Activated T-cell treated with anti-CD3 and anti-CD28 coated beads, Interleukin-2, amount 50 U/mL, for 4 hours (primary cell): ENCODE results near the gene SMIM36. TPM values are rescaled to one million over a fixed set of nuclear protein-coding genes. Genes with fewer than 3 reads are reported as not detected.
"Not testable (repeated sequence)": the region's sequence is repeated elsewhere in the genome, so short reads cannot be mapped to it uniquely, and the experiment has no call there.

ENCODE experiments used
- ATAC-seq, 2 donors: fragments of 200-7000 bp; cut with Tn5 transposase; one replicate each; pipeline ENCODE4 v1.10.0; 2021
- DNase-seq: peaks from one replicate; pipeline ENCODE4 v3.0.0-alpha.2; 2020
- H3K27me3 Mint-ChIP-seq: one replicate; pipeline ENCODE4 v1.8.0; 2021; ENCODE audit warnings: low read depth, mixed read lengths
- H3K36me3 Mint-ChIP-seq: one replicate; pipeline ENCODE4 v1.8.0; 2022; ENCODE audit warnings: mixed read lengths; ENCODE audit not compliant: insufficient read depth
- H3K4me1 Mint-ChIP-seq: one replicate; pipeline ENCODE4 v1.8.0; 2021; ENCODE audit warnings: low read depth, mixed read lengths
- H3K4me3 Mint-ChIP-seq: one replicate; pipeline ENCODE4 v1.8.0; 2021; ENCODE audit warnings: mild to moderate bottlenecking, moderate library complexity, mixed read lengths
- H3K9me3 Mint-ChIP-seq: one replicate; pipeline ENCODE4 v1.8.0; 2021; ENCODE audit warnings: mixed read lengths
- total RNA-seq, 3 donors: library from RNA; stranded (reverse); gene quantifications; one replicate each; pipeline ENCODE4 v1.2.1, GENCODE V29; 2021

The SMIM36 gene
- total RNA-seq, 3 donors from 2014 or later, result not detected

DNA sequence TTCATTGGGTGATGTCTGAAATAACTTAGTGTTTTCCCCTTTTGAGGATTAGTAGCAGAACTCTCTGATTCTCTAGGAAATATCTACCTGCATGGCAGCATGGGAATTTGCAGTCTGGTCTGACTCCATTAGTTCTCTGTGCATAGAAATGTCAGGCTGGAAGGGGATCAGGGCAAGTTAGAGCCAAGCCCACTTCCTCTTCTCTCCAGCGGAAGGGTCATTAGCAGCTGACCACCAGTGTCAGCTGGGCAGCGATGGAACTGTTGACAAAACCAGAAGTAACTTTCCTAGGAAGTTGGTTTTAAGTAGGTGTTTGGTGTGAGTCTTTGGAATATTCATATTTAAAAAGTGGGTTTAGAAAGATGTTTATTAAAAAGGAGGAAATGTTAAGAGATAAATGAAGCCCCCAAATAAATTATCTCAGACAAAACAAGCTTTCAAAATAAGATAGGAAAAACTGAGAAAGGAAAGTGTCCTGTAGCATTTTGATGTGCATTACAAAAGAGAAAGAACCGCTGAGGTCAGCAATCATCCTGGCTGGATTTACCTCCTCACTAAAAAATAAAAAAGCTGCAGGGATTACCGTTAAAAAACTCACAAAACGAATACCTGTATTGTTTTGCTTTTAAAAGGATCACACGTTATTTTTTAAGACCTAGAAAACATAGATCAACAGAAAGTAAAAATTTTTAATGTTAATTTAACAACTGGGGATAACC, 57.3 kb downstream of the SMIM36 start:
- Mint-ChIP-seq H3K4me1 (peaks cover 10% of the 10 kb centered on the region), H3K36me3 (no peaks in the 10 kb centered on the region), H3K4me3 (no peak overlapping the region), H3K9me3 (no peaks in the 10 kb centered on the region), H3K27me3 (peaks cover 11% of the 10 kb centered on the region)
- no peak for ATAC-seq
- DNase-seq, result no peak

DNA sequence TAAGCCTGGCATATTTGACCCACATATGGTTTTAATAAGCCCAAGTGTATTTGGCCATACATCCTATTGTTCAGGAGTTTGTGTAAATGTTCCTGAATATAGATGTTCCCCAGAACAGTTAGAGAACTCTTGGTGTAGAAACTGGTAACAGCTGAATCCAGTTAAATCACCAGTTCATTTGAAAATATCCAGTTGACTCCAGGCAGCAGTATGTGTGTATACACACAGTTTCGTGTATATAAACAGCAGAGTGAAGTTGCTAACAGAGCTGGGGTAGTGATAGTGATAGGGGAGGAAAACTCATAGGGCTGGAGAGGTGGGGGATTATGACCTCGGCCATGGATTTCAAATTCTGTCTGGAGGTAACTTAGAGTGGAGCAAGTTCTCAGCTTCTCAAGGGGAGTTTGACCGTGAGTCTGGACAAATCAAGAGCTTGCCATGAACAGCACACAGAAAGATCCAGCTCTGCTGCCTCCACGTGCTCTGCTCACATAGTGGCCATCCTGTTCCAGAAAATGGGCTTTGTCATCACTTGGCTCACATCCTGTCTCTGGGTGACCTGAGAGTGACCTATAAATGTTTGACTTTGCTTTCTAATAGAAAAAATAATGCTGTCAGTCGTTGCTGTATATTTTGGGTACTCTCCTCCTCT, 59.0 kb downstream of the SMIM36 start:
- DNase-seq (no peak), ATAC-seq (no peak)
- H3K4me3 Mint-ChIP-seq, result no peak overlapping the region
- H3K4me1 Mint-ChIP-seq, result peaks cover 4% of the 10 kb centered on the region
- no peaks in the 10 kb centered on the region for H3K9me3 Mint-ChIP-seq
- peaks cover 20% of the 10 kb centered on the region for H3K27me3 Mint-ChIP-seq
- no peaks in the 10 kb centered on the region for H3K36me3 Mint-ChIP-seq

DNA sequence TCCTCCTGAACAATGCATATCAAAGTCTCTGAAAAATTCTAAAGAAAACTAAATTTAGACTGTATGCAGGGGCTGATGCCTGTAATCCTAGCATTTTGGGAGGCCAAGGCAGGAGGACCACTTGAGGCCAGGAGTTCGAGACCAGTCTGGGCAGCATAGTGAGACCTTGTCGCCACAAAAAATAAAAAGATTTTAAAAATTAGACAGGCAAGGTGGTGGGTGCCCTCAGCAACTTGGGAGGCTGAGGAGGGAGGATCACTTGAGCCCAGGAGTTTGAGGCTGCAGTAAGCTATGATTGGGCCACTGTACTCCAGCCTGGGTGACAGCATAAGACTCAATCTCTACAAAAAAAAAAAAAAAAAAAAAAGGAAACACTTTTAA, 59.5 kb downstream of the SMIM36 start:
- ATAC-seq (no peak), DNase-seq (no peak)
- no peak overlapping the region for H3K4me3 Mint-ChIP-seq
- H3K27me3 Mint-ChIP-seq, result peaks cover 20% of the 10 kb centered on the region
- H3K36me3 Mint-ChIP-seq, result no peaks in the 10 kb centered on the region
- H3K4me1 Mint-ChIP-seq, result peaks cover 4% of the 10 kb centered on the region
- H3K9me3 Mint-ChIP-seq, result no peaks in the 10 kb centered on the region

DNA sequence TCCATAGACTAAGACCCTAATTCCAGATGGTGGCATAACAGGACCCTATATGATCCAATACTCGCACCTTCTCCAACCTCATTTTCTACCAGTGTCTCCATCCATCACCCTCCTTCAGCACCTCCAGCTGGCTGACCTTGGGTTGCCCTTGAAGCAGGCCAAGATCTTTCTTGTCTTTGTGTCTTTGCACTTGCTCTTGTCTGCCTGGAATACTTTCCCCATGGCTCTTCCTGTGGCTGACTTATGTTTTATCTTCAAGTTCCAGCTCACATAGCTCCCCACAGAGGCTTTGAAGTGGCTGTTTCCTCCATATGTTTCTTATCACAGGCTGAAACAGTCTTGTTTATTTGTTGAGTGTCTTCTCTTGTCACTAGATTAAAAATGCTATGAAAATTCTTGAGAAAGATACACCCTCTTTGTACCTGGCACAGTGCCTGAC, 60.0 kb downstream of the SMIM36 start:
- H3K27me3 Mint-ChIP-seq, result peaks cover 17% of the 10 kb centered on the region
- ATAC-seq (no peak), DNase-seq (no peak)
- H3K4me3 Mint-ChIP-seq, result no peak overlapping the region
- no peaks in the 10 kb centered on the region for H3K36me3 Mint-ChIP-seq
- no peaks in the 10 kb centered on the region for H3K9me3 Mint-ChIP-seq
- H3K4me1 Mint-ChIP-seq, result peaks cover 4% of the 10 kb centered on the region

DNA sequence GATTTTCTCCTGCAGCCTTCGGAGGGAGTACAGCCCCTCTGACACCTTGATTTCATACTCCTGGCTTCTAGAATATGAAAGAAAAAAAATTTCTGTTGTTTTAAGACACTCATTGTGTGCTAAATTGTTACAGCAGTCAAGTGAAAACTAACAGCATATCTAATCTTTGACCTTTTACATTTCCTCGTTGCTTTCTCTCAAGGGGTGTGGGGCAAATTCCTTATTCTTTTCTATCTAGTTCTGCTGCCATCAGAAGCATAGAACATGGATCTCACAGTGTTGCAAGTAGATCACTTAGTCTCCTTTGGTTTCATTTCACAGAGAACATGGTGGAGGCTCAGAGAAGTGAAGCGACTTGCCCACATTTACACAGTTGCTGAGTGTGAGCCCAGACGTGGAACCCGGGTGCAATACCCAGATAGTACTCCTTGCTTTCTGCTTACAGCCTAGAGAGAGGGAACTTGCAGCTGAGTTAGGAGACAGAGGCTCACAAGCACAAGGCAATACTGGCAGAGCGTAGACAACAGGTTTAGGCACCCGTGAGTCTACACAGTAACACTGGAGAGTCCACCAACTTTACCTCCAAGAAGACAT, 60.9 kb downstream of the SMIM36 start:
- no peak for DNase-seq
- peaks cover 12% of the 10 kb centered on the region for H3K27me3 Mint-ChIP-seq
- no peaks in the 10 kb centered on the region for H3K9me3 Mint-ChIP-seq
- no peak for ATAC-seq
- H3K36me3 Mint-ChIP-seq, result no peaks in the 10 kb centered on the region
- peaks cover 4% of the 10 kb centered on the region for H3K4me1 Mint-ChIP-seq
- no peak overlapping the region for H3K4me3 Mint-ChIP-seq

DNA sequence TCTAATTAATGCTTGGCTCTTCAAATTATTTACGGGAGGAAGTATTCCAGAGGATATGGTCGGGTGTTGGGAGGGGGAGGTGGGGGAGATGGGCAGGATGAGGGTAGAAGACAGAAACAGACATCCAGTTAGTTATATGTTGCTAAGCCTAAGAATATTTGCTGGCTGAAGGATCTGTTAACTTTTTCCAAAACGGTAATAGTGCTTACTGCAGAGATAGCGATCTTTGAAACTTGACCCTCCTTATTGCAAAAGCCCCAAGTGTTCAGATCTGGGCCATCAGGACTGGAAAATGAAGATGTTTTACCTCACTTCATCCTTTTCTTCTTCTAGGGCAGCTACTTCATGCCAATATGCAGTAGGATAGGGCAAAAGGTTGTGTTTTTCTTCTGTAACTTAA, 62.6 kb downstream of the SMIM36 start:
- Mint-ChIP-seq H3K9me3 (no peaks in the 10 kb centered on the region), H3K27me3 (peaks cover 9% of the 10 kb centered on the region), H3K4me1 (peaks cover 4% of the 10 kb centered on the region), H3K36me3 (no peaks in the 10 kb centered on the region), H3K4me3 (no peak overlapping the region)
- ATAC-seq, result no peak
- no peak for DNase-seq

DNA sequence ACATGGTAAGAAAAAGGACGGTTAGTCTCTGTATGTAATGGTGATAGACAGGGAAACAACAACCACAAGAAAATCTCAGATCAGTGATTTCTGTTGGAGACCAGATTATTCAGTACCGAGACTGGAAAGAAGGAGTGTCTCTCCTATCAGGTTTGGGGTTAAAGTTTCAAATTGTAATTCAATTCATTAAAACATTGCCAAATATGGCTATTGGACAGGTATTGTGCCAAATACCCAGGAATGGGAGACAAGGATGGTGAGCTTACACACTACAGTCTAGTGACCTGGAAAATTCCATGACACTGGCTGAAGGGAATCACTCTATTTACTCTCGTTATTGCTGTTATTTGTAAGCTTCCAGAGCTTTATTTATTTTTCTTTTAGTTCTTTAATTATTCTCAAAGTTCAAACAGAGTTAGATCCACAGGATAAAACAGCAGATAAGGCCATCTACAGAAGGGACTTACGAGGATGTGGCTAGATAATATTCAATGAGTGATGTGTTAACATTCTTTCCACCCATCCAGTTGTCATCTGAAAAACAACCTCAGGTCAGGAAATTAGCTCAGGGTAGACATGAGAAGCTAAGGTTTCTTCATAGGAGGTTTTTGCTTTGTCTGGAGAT, 64.6 kb downstream of the SMIM36 start:
- DNase-seq, result no peak
- peaks cover 4% of the 10 kb centered on the region for H3K4me1 Mint-ChIP-seq
- H3K9me3 Mint-ChIP-seq, result no peaks in the 10 kb centered on the region
- peaks cover 8% of the 10 kb centered on the region for H3K27me3 Mint-ChIP-seq
- H3K36me3 Mint-ChIP-seq, result no peaks in the 10 kb centered on the region
- no peak for ATAC-seq
- H3K4me3 Mint-ChIP-seq, result no peak overlapping the region

DNA sequence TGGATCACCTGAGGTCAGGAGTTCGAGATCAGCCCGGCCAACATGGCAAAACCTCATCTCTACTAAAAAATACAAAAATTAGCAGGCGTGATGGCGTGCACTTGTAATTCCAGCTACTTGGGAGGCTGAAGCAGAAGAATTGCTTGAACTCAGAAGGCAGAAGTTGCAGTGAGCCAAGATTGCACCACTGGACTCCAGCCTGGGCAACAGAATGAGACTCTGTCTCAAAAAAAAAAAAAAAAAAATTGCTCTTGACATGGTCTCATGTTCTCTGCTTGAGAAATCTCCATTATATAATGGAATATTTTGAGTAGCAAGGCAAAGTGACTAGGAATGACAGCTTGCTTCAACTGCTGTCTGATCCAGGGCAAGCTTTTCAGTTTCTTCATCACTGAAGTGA, 65.2 kb downstream of the SMIM36 start:
- H3K9me3 Mint-ChIP-seq, result not testable (repeated sequence)

DNA sequence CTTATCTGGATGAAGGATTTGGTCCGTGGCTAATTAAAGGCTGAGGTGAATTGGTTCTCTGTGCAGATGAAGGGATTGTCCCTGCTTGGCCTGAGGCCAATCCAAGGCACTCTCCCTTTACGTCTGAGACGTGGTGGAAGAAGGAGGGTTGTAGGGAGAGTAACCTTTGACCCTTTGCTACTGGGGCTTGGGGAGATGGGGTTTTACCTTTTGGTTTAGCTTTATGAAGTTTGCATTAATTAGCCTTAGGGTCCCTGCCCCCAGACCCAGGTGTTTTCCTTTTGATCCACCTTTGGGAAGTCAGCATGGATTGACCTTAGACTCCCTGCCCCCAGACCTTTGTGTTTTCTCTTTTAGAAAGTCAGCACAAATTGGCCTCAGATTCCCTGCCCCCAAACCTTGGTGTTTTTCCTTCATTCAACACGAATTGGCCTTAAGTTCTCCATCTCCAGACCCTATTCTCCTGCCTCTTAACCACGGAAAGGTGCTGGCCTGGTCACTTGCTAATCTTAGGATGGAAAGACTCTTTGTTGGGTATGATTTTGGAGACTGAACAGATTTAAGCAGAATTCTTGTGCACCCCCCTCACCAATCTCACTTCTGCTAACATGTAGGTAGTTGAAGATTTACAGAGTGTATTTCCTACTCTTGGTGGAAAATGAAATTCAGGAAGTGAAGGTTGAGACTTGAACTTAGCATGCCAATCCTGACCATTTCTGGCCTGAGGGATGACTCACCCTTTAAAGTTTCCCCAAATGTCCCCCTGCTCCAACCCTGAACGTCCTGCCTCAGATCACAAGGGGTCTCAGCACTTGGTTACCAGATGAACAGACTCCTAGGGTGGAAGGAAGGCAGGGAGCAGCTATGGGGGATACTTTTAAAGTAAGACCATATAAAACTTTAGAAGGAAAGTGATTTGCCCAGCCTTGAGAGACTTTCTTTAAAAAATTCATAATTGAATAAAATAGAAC, 66.5 kb downstream of the SMIM36 start:
- Mint-ChIP-seq H3K36me3 (no peaks in the 10 kb centered on the region), H3K4me3 (no peak overlapping the region), H3K4me1 (no peaks in the 10 kb centered on the region), H3K27me3 (peaks cover 8% of the 10 kb centered on the region), H3K9me3 (no peaks in the 10 kb centered on the region)
- no peak for ATAC-seq
- no peak for DNase-seq

More for the DNA sequence above, 65.2 kb downstream of the SMIM36 start:
- H3K4me3 Mint-ChIP-seq, H3K4me1 Mint-ChIP-seq, H3K36me3 Mint-ChIP-seq, ATAC-seq, DNase-seq, H3K27me3 Mint-ChIP-seq: not testable (repeated sequence)

DNA sequence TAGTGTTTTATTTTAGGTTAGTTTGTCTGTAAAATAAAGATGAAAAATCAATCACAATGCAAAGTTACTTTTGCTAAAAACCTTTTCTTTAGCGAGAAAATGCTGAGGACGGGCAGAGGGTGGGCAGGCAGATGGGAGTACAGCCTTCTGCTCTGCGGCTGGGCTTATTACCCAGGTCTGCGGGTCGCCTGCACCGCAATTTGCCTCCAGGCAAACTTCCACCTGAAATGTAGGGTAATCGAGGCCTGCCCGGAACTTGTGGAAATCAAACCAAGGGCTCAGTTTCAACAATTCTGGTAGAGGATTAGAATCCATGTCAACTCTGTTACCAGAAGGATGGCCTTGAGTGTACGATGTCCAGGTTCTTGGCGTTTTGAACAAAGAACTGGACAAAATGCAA, 67.3 kb downstream of the SMIM36 start:
- Mint-ChIP-seq H3K4me3 (no peak overlapping the region), H3K36me3 (no peaks in the 10 kb centered on the region), H3K27me3 (peaks cover 8% of the 10 kb centered on the region), H3K4me1 (no peaks in the 10 kb centered on the region), H3K9me3 (no peaks in the 10 kb centered on the region)
- ATAC-seq (no peak), DNase-seq (no peak)

DNA sequence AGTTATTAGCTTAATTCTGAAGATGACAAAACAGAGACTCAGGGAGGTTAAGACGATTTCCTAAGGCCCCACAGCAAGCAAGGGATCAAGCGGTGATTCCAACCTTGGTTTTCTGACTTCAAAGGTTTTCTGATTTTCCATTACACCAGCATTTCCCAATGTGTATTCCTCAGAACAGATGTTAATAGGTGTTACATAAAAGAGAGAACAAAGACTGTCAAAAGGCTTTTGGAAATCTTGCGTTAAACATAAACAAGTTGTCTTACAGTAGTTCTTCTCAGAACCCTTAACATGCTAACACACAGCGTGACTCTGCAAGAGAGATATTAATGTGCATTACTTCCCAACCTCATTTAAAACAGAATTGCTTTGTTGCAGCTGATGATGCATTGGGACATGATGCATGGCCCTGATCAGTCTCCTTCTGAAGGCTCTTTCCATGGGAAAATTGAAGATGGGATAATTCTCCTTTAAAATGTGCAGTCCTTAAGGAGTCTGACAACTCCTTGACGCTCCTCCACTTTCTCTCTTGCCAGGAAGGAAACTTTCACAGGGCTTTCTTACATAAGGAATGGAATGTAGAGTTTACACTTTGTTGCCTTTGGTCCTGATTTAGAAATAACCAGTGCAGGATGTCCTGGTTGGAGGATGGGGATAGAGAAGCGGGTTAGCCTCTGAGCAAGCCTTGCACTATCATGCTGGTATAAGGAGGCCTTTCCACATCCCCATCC, 68.1 kb downstream of the SMIM36 start:
- no peaks in the 10 kb centered on the region for H3K36me3 Mint-ChIP-seq
- DNase-seq (no peak), ATAC-seq (no peak)
- no peak overlapping the region for H3K4me3 Mint-ChIP-seq
- peaks cover 5% of the 10 kb centered on the region for H3K27me3 Mint-ChIP-seq
- no peaks in the 10 kb centered on the region for H3K4me1 Mint-ChIP-seq
- no peaks in the 10 kb centered on the region for H3K9me3 Mint-ChIP-seq

DNA sequence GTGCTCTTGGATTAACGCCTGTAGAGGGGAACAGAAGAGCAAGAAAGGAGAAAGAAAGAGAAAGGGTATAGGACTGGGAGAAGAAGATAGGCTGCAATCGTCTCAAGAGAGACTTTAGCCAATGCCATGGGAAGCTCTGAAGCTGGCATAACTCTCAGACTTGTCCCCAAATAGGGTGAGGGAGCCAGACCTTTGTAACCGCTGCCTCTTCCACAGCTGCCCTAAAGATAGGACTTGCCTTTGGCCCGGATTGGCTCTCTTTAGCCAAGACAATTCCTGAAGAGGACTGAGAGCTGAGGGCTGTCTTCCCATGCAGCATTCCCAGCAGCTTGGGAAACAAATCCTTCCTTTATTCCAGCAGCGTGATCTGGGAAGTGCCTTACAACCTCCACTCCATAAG, 68.8 kb downstream of the SMIM36 start:
- Mint-ChIP-seq H3K4me3 (no peak overlapping the region), H3K27me3 (peaks cover 4% of the 10 kb centered on the region)
- no peak for ATAC-seq

DNA sequence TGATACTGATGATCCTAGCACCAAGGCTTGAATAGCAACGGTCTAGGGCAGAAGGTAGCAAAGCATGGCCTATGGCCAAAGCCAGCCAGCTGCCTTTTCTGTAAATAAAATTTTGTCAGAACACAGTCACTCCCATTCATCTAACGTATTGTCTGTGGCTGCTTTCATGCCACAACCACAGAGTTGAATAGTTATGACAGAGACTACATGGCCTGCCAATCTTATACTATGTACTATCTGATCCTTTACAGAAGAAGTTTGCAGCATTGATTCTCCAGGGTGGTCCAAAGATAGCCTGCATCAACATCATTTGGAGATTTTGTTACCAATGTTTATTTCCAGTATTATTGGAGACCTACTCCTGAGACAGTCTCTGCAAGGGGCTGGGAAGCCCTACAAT, 69.7 kb downstream of the SMIM36 start:
- H3K4me1 Mint-ChIP-seq, result peaks cover 9% of the 10 kb centered on the region
- ATAC-seq, result no peak
- H3K36me3 Mint-ChIP-seq, result no peaks in the 10 kb centered on the region
- H3K9me3 Mint-ChIP-seq, result no peaks in the 10 kb centered on the region
- H3K27me3 Mint-ChIP-seq, result peaks cover 4% of the 10 kb centered on the region
- H3K4me3 Mint-ChIP-seq, result no peak overlapping the region
- no peak for DNase-seq

More for the DNA sequence above, 68.8 kb downstream of the SMIM36 start:
- H3K9me3 Mint-ChIP-seq, result no peaks in the 10 kb centered on the region
- H3K36me3 Mint-ChIP-seq, result no peaks in the 10 kb centered on the region
- DNase-seq, result no peak
- H3K4me1 Mint-ChIP-seq, result peaks cover 3% of the 10 kb centered on the region
